Measurements from ENCODE around the gene KLK7.
"Not testable (repeated sequence)": the region's sequence is repeated elsewhere in the genome, so short reads cannot be mapped to it uniquely, and the experiment has no call there.

Gene KLK7

DNA sequence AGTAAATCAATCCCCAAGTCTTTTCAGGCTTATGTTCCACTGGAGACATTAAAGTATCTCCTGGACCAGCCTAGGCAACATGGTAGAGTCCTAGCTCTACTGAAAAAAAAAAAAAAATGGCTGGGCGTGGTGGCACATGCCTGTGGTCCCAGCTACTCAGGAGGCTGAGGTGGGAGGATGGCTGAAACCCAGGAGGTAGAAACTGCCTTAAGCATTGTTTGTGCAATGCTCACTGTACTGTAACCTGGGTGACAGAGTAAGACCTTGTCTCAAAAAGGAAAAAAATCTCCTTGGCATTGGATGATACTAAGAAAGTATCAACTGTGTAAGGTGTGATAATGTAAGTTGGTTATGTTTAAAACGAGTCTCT lies 8.9 kb upstream of the KLK7 start:
- no peak for DNase-seq
- intact Hi-C loops (cut with DNase I): no loop called here

DNA sequence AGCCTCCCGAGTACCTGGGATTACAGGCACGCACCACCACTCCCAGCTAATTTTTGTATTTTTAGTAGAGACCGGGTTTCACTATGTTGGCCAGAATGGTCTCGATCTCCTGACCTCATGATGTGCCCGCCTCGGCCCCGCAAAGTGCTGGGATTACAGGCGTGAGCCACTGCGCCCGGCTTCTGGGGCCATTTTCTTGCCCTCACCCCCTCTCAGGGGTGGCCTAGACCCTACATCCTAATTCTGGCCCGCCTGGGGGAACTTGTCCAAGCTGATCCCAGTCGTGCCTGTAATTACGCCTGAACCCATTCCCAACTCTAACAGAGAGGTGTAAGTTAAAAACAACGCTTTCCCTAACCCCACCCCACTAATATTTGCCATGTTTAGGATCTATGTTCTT lies 699 bp upstream of the KLK7 start:
- intact Hi-C loops (cut with DNase I): not testable (repeated sequence)

DNA sequence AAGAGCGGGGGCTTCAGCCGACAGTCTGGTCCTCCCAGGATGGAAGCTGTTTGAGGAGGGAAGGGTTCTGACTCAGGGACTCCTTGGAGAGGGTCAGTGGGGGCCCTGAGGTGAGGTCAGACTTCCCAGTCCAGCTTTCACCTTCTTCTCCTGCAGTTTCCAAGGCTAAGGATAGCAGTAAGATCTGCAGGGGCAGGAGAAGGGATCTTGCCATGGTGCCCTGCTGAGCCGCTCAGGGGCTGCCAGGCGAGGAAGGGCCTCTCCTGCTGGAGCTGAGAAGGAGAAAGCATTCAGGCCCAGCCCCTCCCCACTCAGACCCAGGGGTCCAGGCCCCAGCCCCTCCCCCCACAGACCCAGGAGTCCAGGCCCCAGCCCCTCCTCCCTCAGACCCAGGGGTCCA lies 1.5 kb downstream of the KLK7 start:
- intact Hi-C loops (cut with DNase I): no loop called here
- no peak for DNase-seq

More for the DNA sequence above, 699 bp upstream of the KLK7 start:
- not testable (repeated sequence) for DNase-seq

DNA sequence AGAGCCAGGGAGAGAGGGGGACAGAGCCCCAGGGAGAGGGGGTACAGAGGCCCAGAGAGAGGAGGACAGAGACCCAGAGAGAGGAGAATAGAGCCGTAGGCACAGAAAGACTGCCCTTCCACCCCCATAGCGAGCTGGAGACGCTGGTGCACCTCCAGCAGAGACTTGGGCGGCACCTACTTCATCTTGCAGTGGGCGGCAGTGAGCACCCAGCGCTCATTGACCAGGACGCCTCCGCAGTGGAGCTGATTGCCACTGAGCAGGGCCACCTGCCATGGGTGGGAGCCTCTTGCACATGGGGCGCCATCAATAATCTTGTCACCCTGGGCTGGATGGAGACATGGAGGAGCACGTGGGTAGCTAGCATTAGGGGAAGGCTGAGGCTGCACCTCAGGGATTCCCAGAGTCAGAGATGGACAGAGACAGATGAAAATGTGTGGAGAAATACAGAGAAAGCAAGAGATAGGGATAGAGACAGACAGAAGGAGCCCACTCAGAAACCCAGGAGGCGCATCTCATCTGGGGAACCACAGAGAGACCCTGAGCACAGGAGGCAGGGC lies 2.0 kb downstream of the KLK7 start:
- no peak for DNase-seq
- intact Hi-C loops (cut with DNase I): no loop called here

DNA sequence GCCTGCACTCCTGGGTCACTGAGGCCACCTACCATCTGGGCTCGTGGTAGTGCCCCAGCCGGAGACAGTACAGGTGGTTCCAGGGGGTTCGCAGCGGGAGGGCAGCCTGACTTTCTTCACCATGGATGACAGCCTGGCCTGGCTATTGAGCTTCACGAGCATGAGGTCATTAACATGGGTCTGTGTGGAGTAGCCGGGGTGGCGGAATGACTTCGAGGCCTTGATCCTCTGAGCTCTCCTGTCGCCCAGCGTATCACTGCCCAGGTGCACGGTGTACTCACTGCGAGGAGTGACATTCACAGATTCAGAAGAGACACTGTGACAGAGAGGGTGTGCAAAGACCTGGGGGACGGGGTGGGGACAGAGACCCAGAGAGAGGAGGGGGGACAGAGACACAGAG lies 3.5 kb downstream of the KLK7 start:
- intact Hi-C loops (cut with DNase I): no loop called here
- no peak for DNase-seq

DNA sequence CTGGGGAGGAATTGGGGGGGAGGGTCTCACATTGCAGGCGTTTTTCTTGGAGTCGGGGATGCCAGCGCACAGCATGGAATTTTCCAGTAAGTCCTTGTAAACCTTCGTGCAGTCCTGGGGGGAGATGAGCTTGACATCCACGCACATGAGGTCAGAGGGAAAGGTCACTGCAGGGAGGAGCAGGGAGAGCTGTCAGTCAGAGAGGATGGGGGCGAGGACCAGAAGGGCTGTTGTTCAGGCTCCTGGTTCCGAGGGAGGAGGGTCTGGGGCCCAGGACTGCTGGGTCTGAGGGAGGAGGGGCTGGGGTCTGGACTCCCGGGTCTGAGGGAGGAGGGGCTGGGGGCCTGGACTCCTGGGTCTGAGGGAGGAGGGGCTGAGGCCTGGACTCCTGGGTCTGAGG lies 4.0 kb downstream of the KLK7 start:
- no peak for DNase-seq

DNA sequence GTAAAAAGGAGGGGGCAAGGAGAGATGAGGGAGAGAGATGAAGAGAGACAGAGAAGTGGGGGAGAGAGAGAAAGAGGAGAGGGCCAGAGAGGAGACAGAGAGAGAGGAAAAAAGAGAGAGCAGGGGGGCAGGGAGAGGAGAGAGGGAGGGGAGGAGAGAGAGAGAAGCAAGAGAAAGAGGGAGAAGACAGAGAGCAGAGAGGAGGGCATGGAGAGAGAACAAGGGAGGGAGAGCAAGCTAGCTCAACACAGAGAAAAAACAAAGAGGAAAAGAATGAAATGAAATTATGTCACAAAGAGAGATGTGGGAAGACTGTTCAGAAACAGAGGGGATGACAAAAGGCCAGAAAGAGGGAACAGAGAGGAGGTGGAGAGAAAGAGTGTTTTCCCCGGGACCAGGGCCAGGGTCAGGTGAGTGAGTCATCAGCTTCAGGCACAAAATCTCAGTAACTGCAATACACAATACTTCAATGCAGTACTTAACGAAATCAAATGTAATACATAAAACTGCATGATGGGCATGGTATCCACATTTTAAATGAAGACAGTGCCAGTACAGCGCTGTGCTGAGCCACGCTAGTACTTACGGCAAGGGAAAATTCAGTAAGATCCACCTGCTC lies 4.8 kb downstream of the KLK7 start:
- intact Hi-C loops (cut with DNase I): no loop called here
- DNase-seq: no peak

More for the DNA sequence above, 4.0 kb downstream of the KLK7 start:
- intact Hi-C loops (cut with DNase I): no loop called here

DNA sequence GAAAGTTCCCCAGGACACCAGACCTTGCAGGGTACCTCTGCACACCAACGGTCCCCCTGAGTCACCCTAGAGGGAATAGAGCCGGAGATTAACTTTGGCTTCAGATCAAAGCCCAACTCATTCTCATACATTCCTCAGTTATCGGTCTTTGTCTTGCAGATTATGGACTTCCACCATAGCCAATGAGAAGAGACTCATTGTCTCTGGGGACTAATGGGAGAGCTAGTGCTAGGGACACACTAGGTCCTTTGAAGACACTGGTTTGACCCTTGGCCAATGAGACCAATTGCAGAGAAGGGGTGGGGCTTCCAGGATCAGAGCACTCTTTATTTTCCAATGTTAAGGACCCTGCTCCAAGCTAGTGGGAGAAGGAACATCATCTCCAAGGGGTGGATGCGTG lies 6.1 kb downstream of the KLK7 start:
- peak in 1 of 42 donors; percentile 24 for DNase-seq
- intact Hi-C loops (cut with DNase I): no loop called here

DNA sequence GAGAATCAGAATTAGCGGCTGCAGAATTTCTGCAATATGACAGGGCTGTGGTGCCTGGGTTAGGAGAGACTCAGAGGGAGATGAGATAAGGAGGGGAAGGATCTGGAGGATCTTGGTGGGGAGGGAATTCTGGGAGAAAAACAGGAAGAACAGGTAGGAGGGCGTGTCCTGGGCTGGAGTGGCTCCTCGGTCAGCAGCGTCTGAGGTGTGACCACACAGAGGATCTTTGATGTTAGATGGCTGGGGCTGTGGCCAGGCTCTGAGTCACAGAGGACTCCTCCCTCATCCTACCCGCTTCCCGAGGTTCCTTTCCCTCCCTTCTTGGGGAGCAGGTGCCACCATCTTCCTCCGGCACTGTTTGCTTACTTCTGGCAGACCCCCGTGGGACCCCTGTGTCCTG lies 8.0 kb downstream of the KLK7 start:
- no peak for DNase-seq
- intact Hi-C loops (cut with DNase I): no loop called here

DNA sequence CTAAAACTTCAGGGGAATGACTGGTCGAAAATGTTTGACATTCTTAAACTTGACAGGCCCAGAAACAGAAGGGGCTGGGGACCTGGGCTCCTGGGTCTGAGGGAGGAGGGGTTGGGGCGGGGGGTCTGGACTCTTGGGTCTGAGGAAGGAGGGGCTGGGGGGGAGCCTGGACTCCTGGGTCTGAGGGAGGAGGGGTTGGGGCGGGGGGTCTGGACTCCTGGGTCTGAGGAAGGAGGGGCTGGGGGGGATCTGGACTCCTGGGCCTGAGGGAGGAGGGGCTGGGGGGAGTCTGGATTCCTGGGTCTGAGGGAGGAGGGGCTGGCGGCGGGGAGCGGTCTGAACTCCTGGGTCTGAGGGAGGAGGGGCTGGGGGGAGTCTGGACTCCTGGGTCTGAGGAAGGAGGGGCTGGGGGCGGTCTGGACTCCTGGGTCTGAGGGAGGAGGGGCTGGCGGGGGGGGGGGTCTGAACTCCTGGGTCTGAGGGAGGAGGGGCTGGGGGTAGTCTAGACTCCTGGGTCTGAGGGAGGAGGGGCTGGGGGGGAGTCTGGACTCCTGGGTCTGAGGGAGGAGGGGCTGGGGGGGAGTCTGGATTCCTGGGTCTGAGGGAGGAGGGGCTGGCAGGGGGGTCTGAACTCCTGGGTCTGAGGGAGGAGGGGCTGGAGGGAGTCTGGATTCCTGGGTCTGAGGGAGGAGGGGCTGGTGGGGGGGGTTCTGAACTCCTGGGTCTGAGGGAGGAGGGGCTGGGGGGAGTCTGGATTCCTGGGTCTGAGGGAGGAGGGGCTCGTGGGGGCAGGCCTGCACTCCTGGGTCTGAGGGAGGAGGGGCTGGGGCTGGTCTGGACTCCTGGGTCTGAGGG lies 8.8 kb downstream of the KLK7 start:
- intact Hi-C loops (cut with DNase I): no loop called here
- no peak for DNase-seq

DNA sequence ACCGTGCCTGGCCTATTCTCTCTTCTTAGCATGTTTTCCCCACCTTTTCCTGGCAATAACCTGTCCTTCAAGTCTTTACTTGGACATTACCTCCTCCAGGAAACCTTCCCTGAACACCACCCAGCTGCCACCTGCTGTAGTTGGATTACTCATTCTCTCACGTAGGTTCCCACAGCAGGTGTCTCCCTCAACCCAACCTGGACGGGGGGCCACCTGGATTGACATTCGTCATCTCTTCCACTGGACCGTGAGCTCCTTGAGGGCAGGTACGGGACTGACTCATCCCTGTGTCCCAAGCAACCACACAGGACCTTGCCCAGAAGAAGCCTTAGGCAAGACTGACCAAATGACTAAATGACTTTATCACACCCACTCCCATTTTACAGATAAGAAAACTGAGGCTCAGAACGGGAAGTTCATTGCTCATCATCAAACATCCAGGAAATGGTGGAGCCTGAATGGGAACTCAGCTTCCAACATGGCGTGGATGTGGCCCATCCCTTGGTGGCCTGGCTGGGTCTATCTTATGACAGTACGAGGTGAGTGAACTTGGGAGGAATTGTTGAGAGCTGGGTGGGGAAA lies 10.8 kb downstream of the KLK7 start:
- intact Hi-C loops (cut with DNase I): no loop called here
- no peak for DNase-seq

DNA sequence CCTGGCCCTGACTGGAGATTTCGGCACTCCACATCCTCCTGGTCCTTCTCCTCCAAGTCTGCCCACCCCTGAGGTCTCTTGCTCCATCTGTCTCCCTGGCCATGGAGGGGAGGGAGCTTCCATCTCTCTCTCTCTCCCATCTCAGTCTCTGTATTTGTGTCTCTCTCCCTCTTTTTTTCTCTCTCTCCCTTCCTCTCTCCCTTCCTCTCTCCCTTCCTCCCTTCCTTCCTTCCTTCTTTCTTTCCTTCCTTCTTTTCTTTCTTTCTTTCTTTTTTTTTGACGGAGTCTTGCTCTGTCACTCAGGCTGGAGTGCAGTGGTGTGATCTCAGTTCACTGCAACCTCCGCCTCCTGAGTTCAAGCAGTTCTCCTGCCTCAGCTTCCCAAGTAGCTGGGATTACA lies 13.9 kb downstream of the KLK7 start:
- DNase-seq; intact Hi-C loops (cut with DNase I): not testable (repeated sequence)

DNA sequence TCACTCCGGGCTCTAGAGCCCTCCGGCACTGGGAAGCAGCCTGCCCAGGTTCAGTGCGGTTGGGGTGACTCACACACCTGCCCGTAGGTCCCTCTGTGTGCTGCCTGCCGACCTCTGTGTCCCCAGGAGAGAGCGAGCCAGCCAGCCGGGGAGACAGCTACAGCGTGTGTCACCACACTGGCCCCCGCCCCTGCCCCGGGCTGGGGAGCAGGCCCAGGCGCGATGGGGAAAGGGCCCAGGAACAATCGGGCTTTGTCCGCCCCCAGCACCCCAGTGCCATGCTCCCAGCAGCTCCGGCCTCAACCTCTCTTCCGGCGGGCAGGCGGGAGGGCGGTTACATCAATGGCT lies 14.3 kb downstream of the KLK7 start, which contains the start of gene KLK6:
TSS of gene KLK6 (minus strand) at position 179 of the 348 bp plus-strand sequence. CDS start 1,487 bp downstream, outside the sequence.
- intact Hi-C loops (cut with DNase I): no loop called here
- DNase-seq: peak; percentile 78 to 96 (median 90)

DNA sequence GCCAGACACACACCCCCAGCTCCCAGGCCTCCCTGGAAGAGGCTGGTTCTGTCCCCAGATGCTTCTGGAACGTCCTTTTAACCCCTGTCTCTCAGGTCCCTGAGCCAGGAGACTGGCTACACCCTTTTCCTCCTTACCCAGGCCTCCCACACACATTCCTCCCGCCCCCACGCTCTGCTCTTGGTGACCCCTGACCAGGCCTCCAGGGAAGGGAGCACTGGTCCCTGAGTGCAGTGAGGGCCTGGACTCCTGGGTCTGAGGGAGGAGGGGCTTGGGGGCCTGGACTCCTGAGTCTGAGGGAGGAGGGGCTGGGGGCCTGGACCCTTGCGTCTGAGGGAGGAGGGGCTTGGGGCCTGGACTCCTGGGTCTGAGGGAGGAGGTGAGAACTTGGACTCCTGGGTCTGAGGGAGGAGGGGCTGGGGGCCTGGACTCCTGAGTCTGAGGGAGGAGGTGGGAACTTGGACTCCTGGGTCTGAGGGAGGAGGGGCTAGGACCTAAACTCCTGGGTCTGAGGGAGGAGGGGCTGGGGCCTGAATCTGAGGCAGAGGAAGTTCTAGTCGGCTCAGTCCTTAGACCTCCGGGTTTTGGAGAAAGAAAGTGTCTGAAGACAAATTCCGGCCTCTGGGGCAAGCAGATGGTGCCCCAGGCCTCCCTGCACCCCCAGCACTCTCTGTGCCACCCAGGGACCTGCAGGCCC lies 14.9 kb downstream of the KLK7 start:
- intact Hi-C loops (cut with DNase I): no loop called here
- peak in 7 of 42 donors; percentile 9 to 50 (median 28) for DNase-seq

DNA sequence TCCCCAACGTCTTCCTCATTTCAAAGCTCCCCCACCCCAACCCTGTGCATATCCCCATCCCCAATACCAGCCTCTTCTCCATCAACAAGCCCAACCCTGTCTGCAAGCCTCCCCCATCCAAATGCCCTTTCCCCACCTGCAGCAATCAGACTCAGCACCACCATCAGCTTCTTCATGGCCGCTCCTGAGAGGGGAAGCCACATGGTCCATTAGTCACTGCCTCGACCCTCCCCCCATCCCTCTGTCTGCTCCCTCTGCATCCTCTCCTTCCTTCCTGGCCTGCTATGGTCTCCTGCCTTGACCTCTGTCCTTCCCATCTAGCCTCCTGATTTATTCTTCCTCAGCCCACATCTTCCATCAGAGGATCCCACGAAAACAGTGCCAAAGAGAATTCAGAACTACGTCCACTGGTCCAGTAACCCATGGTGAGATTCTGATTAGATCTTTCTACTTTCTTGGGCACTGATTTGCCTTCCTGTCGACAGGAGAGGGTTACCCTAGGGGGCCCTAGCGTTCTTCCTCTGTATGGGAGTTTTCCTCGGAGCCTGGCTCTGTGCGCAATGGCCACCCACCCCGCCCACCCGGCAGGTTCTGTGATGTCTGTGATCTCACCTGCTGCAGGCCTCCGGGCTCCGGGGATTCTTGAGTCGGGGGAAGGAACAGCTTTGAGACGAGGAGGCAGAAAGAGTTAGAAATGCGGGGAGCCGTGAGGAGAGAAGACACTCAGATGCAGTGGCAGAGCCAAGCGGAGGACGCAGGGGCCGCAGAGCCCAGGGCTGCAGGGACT lies 15.6 kb downstream of the KLK7 start:
- intact Hi-C loops (cut with DNase I): no loop called here
- peak in 25 of 42 donors; percentile 13 to 73 (median 30) for DNase-seq

DNA sequence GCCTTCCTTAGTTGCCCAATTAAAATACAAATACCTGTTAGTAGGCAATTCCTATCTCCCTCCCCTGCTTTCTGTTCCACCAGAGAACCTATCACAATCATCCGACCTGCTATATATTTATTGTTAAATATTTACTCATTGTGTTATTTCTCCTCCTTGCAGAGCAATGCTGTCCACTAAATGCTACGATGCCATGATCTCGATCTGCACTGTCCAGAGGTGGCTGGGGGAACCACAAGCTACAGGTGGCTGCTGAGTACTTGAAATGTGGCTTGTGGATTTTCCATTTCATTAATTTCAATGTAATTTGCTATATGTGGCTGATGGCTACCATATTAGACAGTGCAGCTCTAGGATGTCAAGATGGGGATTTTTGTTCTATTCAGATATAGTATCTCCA lies 19.5 kb downstream of the KLK7 start:
- DNase-seq: no peak
- intact Hi-C loops (cut with DNase I): no loop called here

DNA sequence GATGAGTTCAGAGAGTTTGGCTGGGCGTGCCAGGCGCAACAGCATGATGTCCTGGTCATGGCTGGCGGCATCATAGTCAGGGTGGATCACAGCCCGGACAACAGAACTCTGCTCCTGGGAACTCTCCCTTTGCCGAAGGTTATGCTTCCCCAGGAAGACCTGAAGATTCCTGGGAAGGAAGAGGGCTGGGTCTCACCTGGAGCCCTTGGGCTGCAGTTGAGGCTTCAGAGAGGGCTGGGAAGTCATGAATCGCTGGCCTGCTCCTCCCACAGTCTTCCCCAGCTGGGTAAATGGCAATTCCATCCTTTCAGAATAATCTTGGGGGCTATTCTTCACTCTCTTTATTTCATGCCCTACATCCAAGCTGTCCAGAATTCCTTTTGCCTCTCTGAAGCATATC lies 20.3 kb downstream of the KLK7 start:
- no peak for DNase-seq
- intact Hi-C loops (cut with DNase I): no loop called here

DNA sequence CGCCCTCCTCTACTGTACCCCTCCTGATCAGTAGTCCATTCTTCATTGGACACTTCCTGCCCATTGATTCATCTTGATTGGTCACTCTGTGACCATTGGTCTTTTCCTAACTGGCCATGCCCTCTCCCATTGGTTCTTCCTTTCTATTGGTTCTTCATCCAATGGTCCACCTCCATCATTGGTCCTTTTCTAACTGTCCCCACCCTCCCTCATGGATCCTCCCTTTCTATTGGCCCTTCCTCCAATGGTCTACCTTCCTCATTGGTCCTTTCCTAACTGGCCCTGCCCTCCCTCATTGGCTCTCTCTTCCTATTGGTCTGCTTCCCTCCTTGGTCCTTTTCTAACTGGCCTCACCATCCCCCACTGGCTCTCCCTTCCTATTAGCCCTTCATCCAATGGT lies 21.5 kb downstream of the KLK7 start:
- no peak for DNase-seq
- intact Hi-C loops (cut with DNase I): no loop called here

Data from head of caudate nucleus (tissue), 42 donors.